ENCODE data around the gene HOXB4.

The HOXB4 gene

GRCh38 chr17:48589060-48589830 is 11.1 kb upstream of the HOXB4 start:
- no peak for DNase-seq

- DNase-seq = no peak
Measured at GRCh38 chr17:48588528-48588927, 10.4 kb upstream of the HOXB4 start.

GRCh38 chr17:48588074-48588415 is 9.9 kb upstream of the HOXB4 start:
- no peak for DNase-seq

DNA sequence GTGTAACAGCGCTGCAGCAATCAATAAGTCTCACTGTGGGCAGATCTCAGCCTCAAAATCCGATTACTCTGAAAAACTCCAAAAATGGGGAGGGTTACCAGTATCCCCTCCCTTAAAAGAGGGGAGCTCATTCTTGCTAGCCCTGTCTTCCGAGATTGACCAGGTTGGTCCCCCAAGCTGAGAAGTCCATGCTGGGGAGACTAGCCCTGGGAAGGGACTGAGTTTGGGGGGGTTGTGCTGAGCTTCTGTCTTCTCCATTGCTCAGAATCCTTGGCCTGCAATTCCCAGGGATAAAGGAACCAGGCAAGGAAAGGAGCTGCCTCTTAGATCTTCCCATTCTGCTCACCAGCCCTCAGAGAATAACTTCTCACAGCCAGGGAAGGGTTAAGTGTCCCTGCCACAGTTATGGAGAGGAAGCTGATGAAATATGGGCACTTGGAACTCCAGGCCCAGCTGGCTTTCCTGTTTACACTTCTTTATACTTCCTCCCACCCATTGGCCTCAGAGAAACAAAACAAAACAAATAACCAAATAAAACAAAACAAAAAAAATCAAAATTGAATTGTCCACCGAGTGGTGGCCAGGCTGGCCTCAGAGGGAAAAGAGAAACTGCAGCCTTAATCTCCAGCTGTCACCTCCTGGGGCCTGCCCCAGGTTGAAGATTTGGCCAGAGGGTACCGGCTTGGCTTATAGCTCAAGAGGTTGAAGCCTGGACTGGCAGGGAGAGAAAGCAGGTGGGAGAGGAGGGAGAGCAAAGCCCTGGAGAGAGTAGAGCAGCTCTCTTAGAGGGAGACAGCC is 9.3 kb upstream of the HOXB4 start:
- no peak for DNase-seq

GRCh38 chr17:48586355-48587258 is 8.5 kb upstream of the HOXB4 start:
- DNase-seq = no peak

DNA sequence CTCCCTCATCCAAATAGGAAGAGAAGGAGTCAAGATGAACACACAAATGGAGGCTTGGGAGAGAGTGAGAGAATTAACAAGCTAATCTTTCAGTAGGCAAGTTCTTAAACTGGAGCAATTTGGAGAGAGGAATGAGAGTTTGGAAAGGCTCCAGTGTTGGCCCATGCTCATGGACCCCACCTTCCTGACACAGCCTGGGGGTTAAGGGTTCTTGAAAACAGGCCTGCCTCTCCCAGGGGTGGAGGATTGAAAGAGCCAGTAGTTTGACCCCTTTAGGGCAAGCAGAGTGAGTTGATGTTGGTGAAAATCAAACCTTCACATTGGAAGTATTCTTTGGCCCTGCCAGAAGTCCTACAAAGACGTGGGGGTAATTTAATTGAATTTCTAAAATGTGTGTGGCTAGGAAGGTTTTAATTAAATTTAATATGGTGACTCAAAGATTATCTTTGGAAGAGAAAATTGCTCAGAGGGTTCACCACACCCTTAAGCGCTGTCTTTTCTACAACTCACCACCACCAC is 6.1 kb upstream of the HOXB4 start:
- DNase-seq = no peak

DNA sequence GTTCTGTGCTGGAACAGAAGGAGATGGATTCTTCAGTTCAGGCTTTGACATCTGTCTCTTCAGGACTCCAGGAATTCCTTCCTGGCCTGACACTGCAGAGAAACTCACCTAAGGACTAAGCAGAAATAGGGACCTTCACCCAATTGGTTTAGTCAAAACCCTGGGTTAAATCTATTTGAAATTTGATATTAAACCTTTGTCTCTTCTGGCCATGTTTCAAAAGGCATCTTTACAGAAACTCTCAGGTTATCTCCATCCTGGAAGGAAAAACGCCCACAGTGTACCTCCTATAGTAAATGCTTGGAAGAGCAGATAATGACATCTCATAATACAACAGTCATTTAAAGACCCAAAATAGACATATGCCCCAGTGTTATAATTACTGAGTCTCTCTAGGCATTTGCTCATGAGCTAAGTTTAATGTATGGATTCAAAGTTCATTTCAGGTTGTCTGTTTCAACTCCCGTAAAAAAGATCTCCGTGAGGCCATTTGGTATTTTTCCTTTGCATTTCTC is 5.6 kb upstream of the HOXB4 start:
- DNase-seq = no peak

DNA sequence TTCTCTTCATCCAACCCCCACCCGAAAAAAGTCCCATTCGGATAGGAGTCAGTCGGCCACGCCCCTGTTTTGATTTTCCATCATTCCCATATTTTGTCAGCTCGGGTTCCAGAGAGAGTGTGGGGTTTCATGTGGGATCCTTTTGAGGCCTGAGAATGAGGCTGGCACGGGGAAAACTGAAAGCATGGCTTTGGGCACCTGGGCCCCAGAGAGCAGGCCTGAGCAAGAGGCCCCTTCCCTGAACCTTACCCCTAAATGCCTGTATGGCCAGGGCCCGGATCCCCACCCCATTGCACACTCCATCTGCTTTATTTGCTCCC is 4.6 kb upstream of the HOXB4 start:
- DNase-seq = no peak

GRCh38 chr17:48579760-48580554 is 1.8 kb upstream of the HOXB4 start:
- no peak for DNase-seq

GRCh38 chr17:48579471-48579759 is 1.3 kb upstream of the HOXB4 start:
- no peak for DNase-seq

DNA sequence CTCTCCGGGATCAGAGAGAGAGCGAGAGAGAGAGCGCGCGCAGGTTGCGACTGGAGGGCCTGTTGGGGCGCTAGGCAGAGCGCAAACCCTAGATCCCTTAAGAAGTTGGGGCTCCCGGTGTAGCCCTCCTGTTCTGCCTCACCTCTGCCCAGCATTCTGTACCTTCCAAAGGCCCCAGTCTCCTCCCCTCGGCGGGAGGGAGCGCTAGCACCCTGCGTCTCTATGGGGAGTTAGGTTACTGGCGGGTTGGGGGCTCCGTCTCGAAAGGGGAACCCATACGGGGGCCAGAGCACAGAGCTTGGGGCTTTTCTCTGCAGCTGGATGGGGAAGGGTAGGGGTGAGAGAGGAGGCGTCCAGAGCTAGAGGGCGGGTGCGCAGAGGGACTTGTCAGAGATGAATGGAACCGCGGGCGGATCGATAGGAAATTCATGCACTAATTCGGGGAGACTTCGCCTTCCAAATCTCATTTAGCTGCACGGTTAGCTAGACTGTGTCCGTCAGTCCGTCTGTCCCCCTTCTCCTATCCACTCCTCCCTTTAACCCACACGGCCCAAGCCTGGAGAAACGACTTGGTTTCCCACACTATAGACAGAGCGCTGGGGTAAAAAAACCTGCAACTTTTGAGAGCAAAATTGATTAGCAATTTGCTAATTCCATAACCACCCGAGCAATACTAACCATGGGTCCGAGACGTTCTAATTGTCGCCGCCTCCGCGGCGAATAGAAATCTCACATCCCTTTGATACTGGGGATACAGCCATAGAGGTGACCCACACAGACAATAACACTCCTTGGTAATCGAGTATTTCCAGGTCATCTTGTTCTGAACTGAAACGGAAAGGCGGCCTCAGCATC is 693 bp upstream of the HOXB4 start:
- DNase-seq = no peak

- no peak for DNase-seq
Measured at GRCh38 chr17:48577330-48577945, 712 bp downstream of the HOXB4 start.

DNA sequence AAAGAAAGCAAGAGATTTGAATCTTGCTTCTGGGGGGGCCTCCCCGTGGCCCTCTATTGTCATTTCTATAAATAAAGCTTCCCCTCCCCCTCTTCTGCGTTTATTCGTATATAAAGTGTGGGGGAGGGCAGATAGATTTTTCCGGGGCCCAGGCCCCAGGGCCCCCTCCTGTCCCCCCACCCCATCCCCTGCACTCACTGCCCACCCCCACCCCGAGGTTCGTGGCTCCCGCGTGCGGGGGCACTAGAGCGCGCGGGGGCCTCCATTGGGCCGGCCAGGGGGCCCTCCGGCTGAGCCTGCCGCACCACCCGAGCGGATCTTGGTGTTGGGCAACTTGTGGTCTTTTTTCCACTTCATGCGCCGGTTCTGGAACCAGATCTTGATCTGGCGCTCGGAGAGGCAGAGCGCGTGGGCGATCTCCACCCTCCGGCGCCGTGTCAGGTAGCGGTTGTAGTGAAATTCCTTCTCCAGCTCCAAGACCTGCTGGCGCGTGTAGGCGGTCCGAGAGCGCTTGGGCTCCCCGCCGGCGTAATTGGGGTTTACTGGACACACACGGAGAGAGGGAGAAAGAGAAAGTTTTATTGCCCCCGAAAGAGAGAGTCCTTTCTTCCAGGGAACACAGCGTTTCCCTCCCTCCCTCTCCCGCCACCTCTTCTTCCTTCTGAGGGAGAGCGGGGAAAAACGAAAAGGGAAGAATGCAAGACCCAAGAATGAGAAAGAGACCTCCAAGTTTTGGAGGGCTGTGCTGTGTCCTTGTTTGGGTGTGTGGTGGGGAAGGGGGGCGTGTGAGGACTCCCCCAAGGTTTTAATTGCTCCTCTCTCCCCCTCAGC is 1.5 kb downstream of the HOXB4 start:
- DNase-seq = no peak

DNA sequence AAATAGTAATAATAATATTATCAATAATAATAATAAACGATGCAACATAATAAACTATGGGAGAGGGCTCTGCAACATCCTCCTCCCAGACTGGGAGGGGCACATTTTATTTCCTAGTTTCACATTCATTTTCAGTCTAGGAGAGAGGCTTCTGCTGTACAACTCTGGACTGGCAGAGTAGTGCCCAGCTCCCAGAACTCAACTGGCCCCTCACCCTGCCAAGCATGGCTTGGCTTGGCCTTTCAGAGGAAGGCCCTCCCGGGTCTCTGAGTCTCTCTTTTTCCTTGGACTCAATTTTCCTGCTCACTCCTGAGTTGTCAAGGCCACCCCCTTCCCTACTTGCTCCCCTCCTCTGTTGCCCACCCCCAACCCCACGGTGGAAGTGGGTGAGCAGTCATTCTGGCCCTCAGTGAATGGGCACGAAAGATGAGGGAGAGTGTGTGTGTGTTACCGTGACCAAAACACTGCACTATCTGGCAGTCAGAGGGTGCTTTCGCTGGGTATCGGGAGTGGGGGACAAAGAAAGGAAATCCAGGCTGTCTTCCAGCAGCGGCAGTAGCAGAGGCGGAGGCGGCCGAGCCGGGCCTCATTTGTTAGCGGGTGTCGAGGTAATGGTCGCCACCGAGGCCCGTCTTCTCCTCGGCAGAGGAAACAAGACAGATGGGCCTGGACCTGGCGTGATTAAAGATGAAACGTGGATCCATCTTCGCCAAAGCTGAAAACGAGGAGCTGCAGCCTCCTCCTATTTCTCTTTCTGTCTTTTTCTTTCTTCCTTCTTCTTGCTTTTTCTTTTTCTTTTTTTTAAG is 2.3 kb downstream of the HOXB4 start:
- no peak for DNase-seq

GRCh38 chr17:48575066-48575582 is 3.0 kb downstream of the HOXB4 start:
- no peak for DNase-seq

- DNase-seq = no peak
Measured at GRCh38 chr17:48574505-48575065, 3.6 kb downstream of the HOXB4 start.

GRCh38 chr17:48571826-48572417 is 6.2 kb downstream of the HOXB4 start:
- DNase-seq = no peak
